GM04503 (cell line): Measurements from ENCODE around the gene TUBB2A.
A peak's percentile ranks its signal among the peaks of the same experiment; 100 is the strongest.
"Not testable (repeated sequence)": the region's sequence is repeated elsewhere in the genome, so short reads cannot be mapped to it uniquely, and the experiment has no call there.

Experiments
- DNase-seq: peaks from one replicate; pipeline ENCODE4 v3.0.0-alpha.2; 2012; ENCODE audit warnings: low read depth

The TUBB2A gene

GRCh38 chr6:3157131-3157933 lies at the start of gene TUBB2A:
TUBB2A (minus strand) TSS chr6:3157544; CDS start chr6:3157463, 81 bp downstream.
- no peak for DNase-seq

GRCh38 chr6:3206339-3207015 lies 49.1 kb upstream of the TUBB2A start:
- DNase-seq: no peak

GRCh38 chr6:3205913-3206312 lies 48.6 kb upstream of the TUBB2A start:
- DNase-seq: peak; percentile 91

GRCh38 chr6:3204921-3205320 lies 47.6 kb upstream of the TUBB2A start:
- no peak for DNase-seq

- DNase-seq: peak; percentile 90
These were observed 45.8 kb upstream of the TUBB2A start for GRCh38 chr6:3202999-3203696.

GRCh38 chr6:3201388-3201787 lies 44.0 kb upstream of the TUBB2A start:
- no peak for DNase-seq

GRCh38 chr6:3200682-3201081 lies 43.3 kb upstream of the TUBB2A start:
- DNase-seq: no peak

- DNase-seq: no peak
These were observed 42.0 kb upstream of the TUBB2A start for GRCh38 chr6:3199382-3199781.

- not testable (repeated sequence) for DNase-seq
These were observed 40.4 kb upstream of the TUBB2A start for GRCh38 chr6:3197734-3198133.

- no peak for DNase-seq
These were observed 39.4 kb upstream of the TUBB2A start for GRCh38 chr6:3196770-3197169.

- DNase-seq: no peak
These were observed 38.6 kb upstream of the TUBB2A start for GRCh38 chr6:3195695-3196497.

- DNase-seq: no peak
These were observed 38.0 kb upstream of the TUBB2A start for GRCh38 chr6:3195420-3195694.

- no peak for DNase-seq
These were observed 37.4 kb upstream of the TUBB2A start for GRCh38 chr6:3194535-3195419.

- DNase-seq: no peak
These were observed 35.9 kb upstream of the TUBB2A start for GRCh38 chr6:3193102-3193849.

- no peak for DNase-seq
These were observed 33.4 kb upstream of the TUBB2A start for GRCh38 chr6:3190779-3191178.

- DNase-seq: no peak
These were observed 32.7 kb upstream of the TUBB2A start for GRCh38 chr6:3190056-3190455.

- not testable (repeated sequence) for DNase-seq
These were observed 31.8 kb upstream of the TUBB2A start for GRCh38 chr6:3189192-3189591.

- no peak for DNase-seq
These were observed 30.9 kb upstream of the TUBB2A start for GRCh38 chr6:3188262-3188661.

GRCh38 chr6:3186974-3187382 lies 29.6 kb upstream of the TUBB2A start:
- no peak for DNase-seq

- DNase-seq: no peak
These were observed 25.7 kb upstream of the TUBB2A start for GRCh38 chr6:3183066-3183465.

- DNase-seq: no peak
These were observed 23.8 kb upstream of the TUBB2A start for GRCh38 chr6:3181105-3181504.
